ENCODE measurements around the gene CDKL4.
"Not testable (repeated sequence)": the region's sequence is repeated elsewhere in the genome, so short reads cannot be mapped to it uniquely, and the experiment has no call there.

CDKL4 gene

GRCh38 chr2:39181297-39181696 lies 62.5 kb downstream of the CDKL4 start:
- H3K4me3 ChIP-seq (ENCODE audit: low read depth, low read length) = no peak overlapping the region
- TF ChIP-seq CTCF (IDR thresholded peaks at IDR 0.05; ENCODE audit: low read depth, low read length, missing control alignments) = no peak
- DNase-seq (ENCODE audit: low read depth) = no peak

- no peak for DNase-seq (ENCODE audit: low read depth)
- no peak for TF ChIP-seq CTCF (IDR thresholded peaks at IDR 0.05; ENCODE audit: low read depth, low read length, missing control alignments)
These were observed 63.5 kb downstream of the CDKL4 start for GRCh38 chr2:39179974-39180960.

GRCh38 chr2:39178756-39179155 lies 65.0 kb downstream of the CDKL4 start:
- TF ChIP-seq CTCF (IDR thresholded peaks at IDR 0.05; ENCODE audit: low read depth, low read length, missing control alignments) = no peak
- H3K4me3 ChIP-seq (ENCODE audit: low read depth, low read length) = no peak overlapping the region
- DNase-seq (ENCODE audit: low read depth) = no peak

More at GRCh38 chr2:39179974-39180960, 63.5 kb downstream of the CDKL4 start:
- no peak overlapping the region for H3K4me3 ChIP-seq (ENCODE audit: low read depth, low read length)

DNA sequence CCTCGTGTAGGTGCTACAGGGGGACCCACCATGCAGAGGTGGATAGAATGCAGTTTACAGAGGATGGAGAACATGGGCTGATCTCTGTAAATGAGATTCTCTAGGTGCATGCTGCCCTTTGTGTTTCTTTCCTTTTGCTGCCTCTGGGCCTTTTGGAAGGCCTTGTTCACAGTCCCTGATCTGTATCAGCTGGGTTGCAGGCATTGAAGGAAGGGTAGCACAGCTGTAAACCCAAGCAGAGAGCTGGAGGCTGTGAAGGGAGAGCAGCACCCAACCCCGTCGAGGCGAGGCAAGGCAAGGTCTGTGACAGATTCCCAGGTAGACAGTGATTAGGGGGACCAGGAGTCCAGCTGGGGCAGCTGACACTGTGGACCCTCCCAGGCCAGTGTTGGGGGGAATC lies 66.8 kb downstream of the CDKL4 start:
- no peak for TF ChIP-seq CTCF (IDR thresholded peaks at IDR 0.05; ENCODE audit: low read depth, low read length, missing control alignments)
- no peak for DNase-seq (ENCODE audit: low read depth)

DNA sequence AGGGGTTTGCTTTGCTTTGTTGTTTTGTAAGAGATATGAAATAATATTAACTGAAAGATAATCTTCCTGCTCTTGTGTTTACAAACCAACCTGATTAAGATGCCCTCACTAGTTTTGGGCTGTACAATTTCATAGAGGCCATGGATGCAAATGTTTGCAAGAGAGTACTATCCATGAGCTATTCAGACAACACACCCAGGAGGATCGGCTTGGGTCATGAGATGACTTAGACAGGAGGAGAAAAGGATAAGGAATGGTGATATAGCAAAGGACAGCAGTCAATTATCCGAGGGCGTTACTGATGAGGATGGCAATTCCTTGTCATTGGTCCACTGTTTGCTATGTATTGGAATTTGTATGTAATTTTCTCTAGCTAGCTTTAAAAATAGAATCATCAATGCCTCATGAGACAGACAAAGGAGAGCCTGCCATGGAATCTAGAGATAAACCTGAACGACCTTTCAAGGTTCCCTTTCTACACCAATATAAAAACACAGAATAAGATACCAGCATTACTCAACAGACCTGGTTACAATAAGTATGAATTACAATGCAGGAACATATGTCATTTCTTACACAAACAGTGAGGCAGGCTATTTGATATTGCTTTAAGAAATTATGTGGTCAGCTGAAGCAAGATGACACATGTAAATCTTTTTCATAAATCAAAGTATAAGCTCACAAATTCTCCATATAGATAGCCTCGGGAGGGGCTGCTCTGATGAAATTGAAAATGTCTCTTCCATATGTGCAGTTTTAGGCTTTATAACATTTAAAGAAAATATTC lies 68.6 kb downstream of the CDKL4 start:
- no peak for TF ChIP-seq CTCF (IDR thresholded peaks at IDR 0.05; ENCODE audit: low read depth, low read length, missing control alignments)
- no peak overlapping the region for H3K4me3 ChIP-seq (ENCODE audit: low read depth, low read length)
- DNase-seq (ENCODE audit: low read depth) = no peak

More for the DNA sequence above, 66.8 kb downstream of the CDKL4 start:
- H3K4me3 ChIP-seq (ENCODE audit: low read depth, low read length) = no peak overlapping the region

DNA sequence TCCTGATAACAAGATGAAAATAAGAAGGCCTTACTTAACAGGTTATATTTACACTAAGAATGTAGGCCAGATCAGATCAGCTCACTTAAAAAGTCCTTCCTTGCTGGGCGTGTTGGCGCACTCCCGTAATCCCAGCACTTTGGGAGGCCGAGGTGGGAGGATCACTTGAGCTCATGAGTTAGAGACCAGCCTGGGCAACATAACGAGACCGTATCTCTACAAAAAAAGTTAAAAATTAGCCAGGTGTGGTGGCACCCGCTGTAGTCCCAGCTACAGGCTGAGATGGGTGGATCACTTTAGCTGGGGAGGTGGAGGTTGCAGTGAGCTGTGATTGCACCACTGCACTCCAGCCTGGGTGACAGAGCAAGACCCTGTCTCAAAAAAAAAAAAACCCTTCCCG lies 69.7 kb downstream of the CDKL4 start:
- H3K4me3 ChIP-seq (ENCODE audit: low read depth, low read length) = no peak overlapping the region
- DNase-seq (ENCODE audit: low read depth) = no peak
- TF ChIP-seq CTCF (IDR thresholded peaks at IDR 0.05; ENCODE audit: low read depth, low read length, missing control alignments) = no peak

- H3K4me3 ChIP-seq (ENCODE audit: low read depth, low read length); DNase-seq (ENCODE audit: low read depth): not testable (repeated sequence)
These were observed 71.6 kb downstream of the CDKL4 start for GRCh38 chr2:39172047-39172706.

All from GM12864 (cell line).